HCT116 (cell line): ENCODE results near the gene NKAIN4. TPM values are rescaled to one million over a fixed set of nuclear protein-coding genes. Genes with fewer than 3 reads are reported as not detected.

ENCODE experiments used
- ATAC-seq: fragments of 200-7000 bp; cut with Tn5 transposase; 2 replicates; pipeline ENCODE4 v1.9.1; 2020; ENCODE audit warnings: mild to moderate bottlenecking, moderate library complexity
- BruUV-seq: library from RNA; stranded (reverse); fragments of 400-500 nt; replicated peaks from 2 replicates; lab custom pipeline; 2021; lab: Mats Ljungman, UMichigan
- CTCF ChIA-PET: fragments of 300-600 bp; sonication (Branson Sonifier 250); formaldehyde crosslinking; loops from one replicate; lab custom pipeline; 2021; ENCODE audit warnings: antibody characterized with exemption; lab: Charles Lee
- POLR2A ChIA-PET: fragments of 300-600, 350-600 bp; sonication (Branson Sonifier 250); formaldehyde crosslinking; loops from one replicate; lab custom pipeline; 2021; ENCODE audit warnings: antibody characterized with exemption; lab: Charles Lee
- RAD21 ChIA-PET, 2 experiments: fragments of 300-600 bp; sonication (Branson Sonifier 250); formaldehyde crosslinking; loops; one replicate each; lab custom pipeline; 2023; ENCODE audit warnings: low total read pairs in 2 of 2; ENCODE audit not compliant: uncharacterized antibody in 2 of 2, unreplicated experiment in 2 of 2, low non-redundant PET in 1 of 2; lab: Charles Lee
- DNase-seq: peaks from one replicate; pipeline ENCODE4 v3.0.0-alpha.2; 2010; ENCODE audit warnings: low read depth, low spot score
- H2AFZ ChIP-seq: fragments of 200-600 bp; shearing (Covaris generic), sonication (generic); 2 replicates; pipeline ENCODE4 v1.6.1; 2017; ENCODE audit warnings: low read depth, mixed run types, mixed read lengths, antibody characterized with exemption, low read length; ENCODE audit not compliant: poor library complexity, severe bottlenecking
- H3K27ac ChIP-seq: 2 replicates; pipeline ENCODE4 v1.5.1; 2012; ENCODE audit warnings: low read depth, low read length
- H3K27me3 ChIP-seq: fragments of 200-600 bp; sonication (generic); 2 replicates; pipeline ENCODE4 v1.6.1; 2016; ENCODE audit warnings: mixed run types, low read length, mixed read lengths; ENCODE audit not compliant: insufficient read depth
- H3K36me3 ChIP-seq, 2 experiments: fragments of 200-500 bp in 1 of 2; fragments of 200-600 bp in 1 of 2; sonication (Bioruptor generic) in 1 of 2; sonication (generic) in 1 of 2; 2 replicates each; pipeline versions ENCODE4 v1.5.1 to v1.6.1; 2014 to 2016; ENCODE audit warnings: low read length in 2 of 2, inconsistent platforms in 1 of 2, mixed read lengths in 1 of 2, mixed run types in 1 of 2; ENCODE audit not compliant: insufficient read depth in 2 of 2, control insufficient read depth in 1 of 2
- H3K4me1 ChIP-seq, 2 experiments: fragments of 200-600 bp in 1 of 2; sonication (generic) in 1 of 2; 2 replicates each; pipeline versions ENCODE4 v1.5.1 to v1.6.1; 2012 to 2017; ENCODE audit warnings: low read length in 2 of 2, inconsistent platforms in 1 of 2, mild to moderate bottlenecking in 1 of 2, mixed read lengths in 1 of 2, mixed run types in 1 of 2, moderate library complexity in 1 of 2; ENCODE audit not compliant: insufficient read depth in 2 of 2, control insufficient read depth in 1 of 2
- H3K4me2 ChIP-seq: fragments of 200-600 bp; sonication (generic); 2 replicates; pipeline ENCODE4 v1.6.1; 2017; ENCODE audit warnings: mixed run types, low read length, mixed read lengths
- H3K4me3 ChIP-seq, 2 experiments: fragments of 200-600 bp in 1 of 2; sonication (generic) in 1 of 2; replicated peaks in 1 of 2; 2 replicates each; pipeline ENCODE4 v1.5.1; 2011 to 2016; ENCODE audit warnings: low read length in 2 of 2, control low read depth in 1 of 2, low read depth in 1 of 2, mild to moderate bottlenecking in 1 of 2, mixed read lengths in 1 of 2, mixed run types in 1 of 2
- H3K79me2 ChIP-seq: fragments of 200-600 bp; sonication (generic); 2 replicates; pipeline ENCODE4 v1.6.1; 2017; ENCODE audit warnings: mild to moderate bottlenecking, mixed run types, low read length, moderate library complexity, mixed read lengths; ENCODE audit not compliant: insufficient read depth
- H3K9ac ChIP-seq: fragments of 200-600 bp; sonication (generic); 2 replicates; pipeline ENCODE4 v1.6.1; 2016; ENCODE audit warnings: low read length, mixed read lengths
- H3K9me2 ChIP-seq: fragments of 200-600 bp; sonication (generic), shearing (Covaris generic); 2 replicates; pipeline ENCODE4 v1.6.1; 2017; ENCODE audit warnings: mixed run types, mild to moderate bottlenecking, moderate library complexity; ENCODE audit not compliant: insufficient read depth
- H3K9me3 ChIP-seq, 2 experiments: fragments of 200-500 bp in 1 of 2; fragments of 200-600 bp in 1 of 2; sonication (Bioruptor generic) in 1 of 2; sonication (generic) in 1 of 2; 2 replicates each; pipeline ENCODE4 v1.6.1; 2014 to 2017; ENCODE audit warnings: low read length in 2 of 2, mixed read lengths in 2 of 2, inconsistent platforms in 1 of 2, low read depth in 1 of 2, mild to moderate bottlenecking in 1 of 2, mixed run types in 1 of 2, moderate library complexity in 1 of 2; ENCODE audit not compliant: control insufficient read depth in 1 of 2, insufficient read depth in 1 of 2
- H4K20me1 ChIP-seq: fragments of 200-600 bp; sonication (generic), shearing (Covaris generic); 2 replicates; pipeline ENCODE4 v1.6.1; 2017; ENCODE audit warnings: mixed run types, mild to moderate bottlenecking, moderate library complexity; ENCODE audit not compliant: insufficient read depth
- ELF1 ChIP-seq: IDR thresholded peaks from 2 replicates; pipeline ENCODE4 v1.6.1; 2012; ENCODE audit warnings: low read depth, borderline replicate concordance
- FOSL1 ChIP-seq: IDR thresholded peaks from 2 replicates; pipeline ENCODE4 v1.6.1; 2012; ENCODE audit warnings: low read depth
- POLR2A ChIP-seq: IDR thresholded peaks from 2 replicates; pipeline ENCODE4 v1.7.0; 2011; ENCODE audit warnings: borderline replicate concordance; ENCODE audit not compliant: insufficient read depth, insufficient read length; ENCODE audit errors: extremely low read depth
- POLR2AphosphoS5 ChIP-seq: IDR thresholded peaks from 2 replicates; pipeline ENCODE4 v1.6.1; 2011; ENCODE audit warnings: mild to moderate bottlenecking, low read depth, low read length, moderate library complexity
- SP1 ChIP-seq: IDR thresholded peaks from 2 replicates; pipeline ENCODE4 v1.6.1; 2012; ENCODE audit warnings: low read depth
- ZFX ChIP-seq: fragments of 450-650 bp; IDR thresholded peaks from 2 replicates; pipeline ENCODE4 v1.6.1; 2017
- intact Hi-C: fragments of 100-400 bp; cut with micrococcal nuclease; formaldehyde crosslinking; loops from 2 replicates; pipeline ENCODE4 v1.10.0; 2022
- total RNA-seq: library from RNA; stranded (reverse); gene quantifications from one replicate; pipeline ENCODE4 v1.2.1, GENCODE V29; 2021; ENCODE audit not compliant: unreplicated experiment

NKAIN4 gene
- total RNA-seq, 1 experiment from 2014 or later = not detected

DNA sequence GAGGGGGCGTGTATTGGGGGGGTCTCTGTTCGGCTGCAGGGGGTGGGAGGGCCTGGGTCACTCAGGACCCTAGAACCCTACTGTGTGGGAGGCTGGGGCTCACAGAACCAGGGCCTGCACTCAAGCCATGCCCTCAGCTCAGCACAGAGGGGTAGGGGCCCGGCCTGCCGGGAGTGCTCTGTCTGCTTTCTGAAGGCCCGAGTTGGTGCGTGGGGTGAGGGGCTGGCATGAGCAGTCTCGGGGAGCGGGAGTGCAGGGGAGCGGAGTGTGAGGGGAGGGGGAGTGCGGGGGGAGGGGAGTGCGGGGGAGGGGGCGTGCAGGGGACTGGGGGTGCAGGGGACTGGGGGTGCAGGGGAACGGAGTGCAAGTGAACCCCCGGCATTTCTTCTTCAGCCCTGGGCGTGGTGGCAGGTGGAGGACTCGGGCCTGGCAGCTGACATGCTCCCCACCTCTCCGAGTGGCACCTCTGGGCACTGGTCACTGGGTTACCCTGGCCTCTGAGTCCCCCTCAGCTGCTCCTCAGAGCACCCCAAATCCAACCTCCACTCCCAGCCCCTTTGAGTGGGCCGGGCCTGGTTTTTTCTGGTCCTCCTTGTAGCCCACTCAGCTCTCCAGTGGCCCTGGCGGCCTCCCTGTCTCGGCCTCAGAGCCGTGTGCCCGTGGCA, 39.7 kb upstream of the NKAIN4 start:
- TF ChIP-seq FOSL1 (no peak), ZFX (no peak), POLR2A (no peak), POLR2AphosphoS5 (no peak)
- TF ChIP-seq, all 23 proteins: peak for 0
- no peak overlapping the region for H3K27ac ChIP-seq
- DNase-seq = no peak
- no peaks in the 10 kb centered on the region for H3K9me3 ChIP-seq
- no peaks in the 10 kb centered on the region for H3K79me2 ChIP-seq
- no peaks in the 10 kb centered on the region for H3K27me3 ChIP-seq
- POLR2A ChIA-PET = no interaction called here
- no peaks in the 10 kb centered on the region for H3K36me3 ChIP-seq
- no peaks in the 10 kb centered on the region for H3K9me2 ChIP-seq
- no peak for ATAC-seq
- no TSS peak for BruUV-seq
- no peaks in the 10 kb centered on the region for H4K20me1 ChIP-seq
- RAD21 ChIA-PET = no interaction called here
- intact Hi-C loops = no loop called here
- H3K4me2 ChIP-seq = no peak overlapping the region
- no peak overlapping the region for H3K4me3 ChIP-seq
- CTCF ChIA-PET = interaction anchor here (1.4 kb wide), 2 partner anchors 71 to 87 kb away, joined by 4 read pairs; no protein-coding TSS in a partner anchor
- no peak overlapping the region for H2AFZ ChIP-seq
- no peak overlapping the region for H3K9ac ChIP-seq
- peaks cover 4 to 18% of the 10 kb centered on the region in 2 experiments; a peak in 3 of 4 replicates for H3K4me1 ChIP-seq

DNA sequence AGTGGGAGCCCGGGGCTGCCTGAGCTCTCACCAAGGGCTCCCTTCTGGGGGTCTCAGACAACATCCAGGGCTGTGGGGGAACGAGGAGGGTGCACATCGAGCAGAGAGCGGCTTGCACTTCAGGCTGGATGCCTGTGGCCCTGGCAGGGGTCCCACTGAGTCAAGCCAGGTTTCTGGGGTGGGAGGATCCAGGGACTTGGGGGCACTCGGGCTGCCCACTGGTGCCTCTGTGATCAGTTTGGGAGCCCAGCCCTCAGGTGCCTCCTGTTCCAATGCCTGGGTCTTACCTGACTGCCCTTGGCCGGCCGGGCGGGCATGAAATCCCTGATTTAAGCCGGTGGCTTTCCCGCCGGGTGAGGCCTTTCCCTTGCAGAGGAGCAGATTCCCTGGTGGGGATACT, 39.2 kb upstream of the NKAIN4 start:
- POLR2A ChIA-PET = no interaction called here
- H3K27ac ChIP-seq = no peak overlapping the region
- intact Hi-C loops = no loop called here

More for the DNA sequence above, 39.2 kb upstream of the NKAIN4 start:
- DNase-seq = no peak
- no peak overlapping the region for H3K9ac ChIP-seq
- ATAC-seq = no peak
- ChIA-PET CTCF (no interaction called here), RAD21 (no interaction called here)
- no peak for TF ChIP-seq SP1
- TF ChIP-seq ELF1 = no peak
- no peaks in the 10 kb centered on the region for H3K9me3 ChIP-seq
- no peaks in the 10 kb centered on the region for H3K79me2 ChIP-seq
- no TSS peak for BruUV-seq
- H4K20me1 ChIP-seq = no peaks in the 10 kb centered on the region
- no peaks in the 10 kb centered on the region for H3K9me2 ChIP-seq
- peaks cover 0 to 4% of the 10 kb centered on the region in 2 experiments; a peak in 1 of 4 replicates for H3K36me3 ChIP-seq
- no peak overlapping the region for H2AFZ ChIP-seq
- peaks cover 4 to 18% of the 10 kb centered on the region in 2 experiments; a peak in 3 of 4 replicates for H3K4me1 ChIP-seq
- H3K4me3 ChIP-seq = no peak overlapping the region
- no peak overlapping the region for H3K4me2 ChIP-seq
- H3K27me3 ChIP-seq = no peaks in the 10 kb centered on the region
